Measurements from ENCODE around the gene MTCH1.
A peak's percentile ranks its signal among the peaks of the same experiment; 100 is the strongest.

MTCH1 gene

GRCh38 chr6:36985808-36986703, at the start of gene MTCH1:
Gene MTCH1 (minus strand): TSS chr6:36986196. CDS start chr6:36986173, 23 bp downstream.
- DNase-seq (ENCODE audit: low read depth in 2 of 2) = peak; percentile 79 to 80

- DNase-seq (ENCODE audit: low read depth in 2 of 2) = no peak
These were observed 48.1 kb upstream of the MTCH1 start for GRCh38 chr6:37033819-37034795.

DNA sequence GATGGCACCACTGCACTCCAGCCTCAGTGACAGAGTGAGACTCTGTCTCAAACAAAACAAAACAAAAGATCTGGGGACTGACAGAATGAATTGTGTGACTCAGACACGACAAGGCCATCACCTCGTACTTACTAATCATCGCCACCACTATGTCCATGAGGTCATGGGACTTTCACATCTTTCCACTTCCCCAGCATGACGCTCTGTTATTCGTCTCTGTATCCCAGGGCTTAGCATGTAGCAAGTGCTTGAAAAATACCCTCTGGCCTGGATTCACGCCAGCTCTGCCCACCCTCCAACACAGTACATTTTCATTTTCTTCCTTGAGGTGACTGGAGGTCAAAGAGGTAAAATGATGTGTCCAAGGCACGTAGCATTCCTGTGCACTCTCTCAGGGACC, 47.3 kb upstream of the MTCH1 start:
- DNase-seq (ENCODE audit: low read depth in 2 of 2) = peak in 1 of 2 donors; percentile 52

DNA sequence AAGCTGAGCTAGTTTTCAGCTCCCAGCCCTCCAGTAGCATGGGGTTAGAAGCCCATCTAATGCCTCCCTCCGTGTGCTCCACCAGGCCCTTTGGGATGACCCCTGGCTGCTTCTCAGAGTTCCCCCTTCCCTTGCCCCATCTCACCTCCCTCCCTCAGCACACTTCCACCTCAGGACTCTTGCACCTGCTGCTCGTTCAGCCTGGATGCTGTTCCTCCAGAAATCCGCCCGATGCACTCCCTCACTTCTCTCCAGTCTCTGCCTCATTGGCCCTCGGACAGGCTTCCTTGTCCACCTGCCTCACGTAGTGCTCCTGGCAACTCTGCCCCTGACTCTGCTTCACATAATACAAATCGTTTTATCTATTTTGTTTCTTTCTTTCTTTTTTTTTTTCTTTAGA, 46.2 kb upstream of the MTCH1 start:
- DNase-seq (ENCODE audit: low read depth in 2 of 2) = no peak

DNA sequence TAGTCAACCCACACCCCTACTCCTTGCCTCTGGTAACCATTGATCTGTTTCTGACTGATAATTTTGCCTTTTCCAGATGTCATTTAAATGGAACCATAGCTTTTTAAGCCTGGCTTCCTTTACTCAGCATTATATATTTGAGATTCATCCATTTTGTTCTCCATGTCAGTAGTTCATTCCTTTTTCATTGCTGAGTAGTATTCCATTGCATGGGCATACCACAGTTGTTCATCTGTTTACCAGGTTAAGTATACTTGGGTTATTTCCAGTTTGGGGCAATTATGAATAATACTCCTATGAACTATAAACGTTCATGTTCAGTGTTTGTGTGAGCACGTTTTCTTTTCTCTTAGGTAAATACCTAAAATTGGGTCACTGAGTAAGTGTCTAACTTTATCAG, 44.6 kb upstream of the MTCH1 start:
- no peak for DNase-seq (ENCODE audit: low read depth in 2 of 2)

- DNase-seq (ENCODE audit: low read depth in 2 of 2) = no peak
These were observed 43.4 kb upstream of the MTCH1 start for GRCh38 chr6:37029249-37029971.

DNA sequence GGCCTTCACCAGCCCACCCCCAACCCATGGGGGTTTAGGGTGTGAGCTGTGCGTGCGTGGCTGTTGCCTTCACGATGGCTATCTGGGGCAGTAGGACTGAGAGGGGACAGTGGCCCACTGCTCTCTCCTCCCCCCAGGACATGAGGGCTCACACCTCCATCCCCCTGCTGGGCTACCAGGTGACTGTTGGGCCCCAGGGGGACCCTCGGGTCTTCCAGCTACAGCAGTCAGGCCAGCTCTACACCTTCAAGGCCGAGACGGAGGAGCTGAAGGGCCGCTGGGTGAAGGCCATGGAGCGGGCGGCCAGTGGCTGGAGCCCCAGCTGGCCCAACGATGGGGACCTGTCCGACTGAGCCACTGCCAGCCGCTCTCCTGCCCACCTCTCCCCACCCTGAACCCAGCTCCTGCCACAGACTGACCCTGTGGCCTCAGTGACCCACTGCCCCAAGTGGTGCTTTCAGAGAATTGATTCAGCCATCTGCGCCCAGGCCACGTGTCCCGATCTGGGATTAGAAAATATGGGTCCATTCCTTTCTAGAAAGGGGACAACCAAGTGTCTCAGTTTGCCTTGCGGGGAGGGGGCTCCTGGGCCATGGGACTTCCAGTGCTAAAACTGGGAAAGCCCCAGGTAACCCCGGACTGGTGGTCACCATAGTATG, 41.9 kb upstream of the MTCH1 start:
- no peak for DNase-seq (ENCODE audit: low read depth in 2 of 2)

DNA sequence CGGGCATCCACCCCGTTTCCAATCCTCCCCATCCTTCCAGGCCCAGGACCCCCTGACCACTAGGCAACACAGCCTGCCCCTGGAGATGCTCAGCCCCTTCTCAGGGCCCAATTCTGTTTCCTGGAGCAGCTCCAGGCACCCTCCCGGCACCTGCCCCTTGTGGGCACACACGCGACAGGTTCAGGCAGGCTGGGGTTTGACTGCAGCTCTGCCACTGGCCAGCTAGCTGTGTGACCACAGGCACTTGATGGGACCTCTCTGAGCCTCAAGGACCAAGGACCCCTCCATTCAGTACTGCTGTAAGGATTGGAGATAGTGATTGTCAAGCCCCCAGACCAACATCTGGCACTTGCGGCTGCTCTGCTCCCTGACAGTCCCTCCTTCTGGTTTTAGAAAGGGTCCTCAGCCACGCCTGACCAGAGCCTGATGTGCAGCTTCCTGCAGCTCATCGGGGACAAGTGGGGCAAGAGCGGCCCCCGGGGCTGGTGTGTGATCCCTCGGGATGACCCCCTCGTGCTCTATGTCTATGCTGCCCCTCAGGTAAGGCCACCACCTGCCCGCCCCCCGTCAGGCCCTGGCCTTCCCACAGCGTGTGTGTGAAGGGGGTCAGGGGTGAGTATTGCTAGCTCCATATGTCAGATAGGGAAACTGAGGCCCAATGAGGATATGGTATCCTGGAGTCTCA, 41.2 kb upstream of the MTCH1 start:
- DNase-seq (ENCODE audit: low read depth in 2 of 2) = no peak

GRCh38 chr6:37025621-37026466, 39.8 kb upstream of the MTCH1 start:
- no peak for DNase-seq (ENCODE audit: low read depth in 2 of 2)

- peak; percentile 45 to 56 for DNase-seq (ENCODE audit: low read depth in 2 of 2)
These were observed 38.8 kb upstream of the MTCH1 start for GRCh38 chr6:37024656-37025337.

DNA sequence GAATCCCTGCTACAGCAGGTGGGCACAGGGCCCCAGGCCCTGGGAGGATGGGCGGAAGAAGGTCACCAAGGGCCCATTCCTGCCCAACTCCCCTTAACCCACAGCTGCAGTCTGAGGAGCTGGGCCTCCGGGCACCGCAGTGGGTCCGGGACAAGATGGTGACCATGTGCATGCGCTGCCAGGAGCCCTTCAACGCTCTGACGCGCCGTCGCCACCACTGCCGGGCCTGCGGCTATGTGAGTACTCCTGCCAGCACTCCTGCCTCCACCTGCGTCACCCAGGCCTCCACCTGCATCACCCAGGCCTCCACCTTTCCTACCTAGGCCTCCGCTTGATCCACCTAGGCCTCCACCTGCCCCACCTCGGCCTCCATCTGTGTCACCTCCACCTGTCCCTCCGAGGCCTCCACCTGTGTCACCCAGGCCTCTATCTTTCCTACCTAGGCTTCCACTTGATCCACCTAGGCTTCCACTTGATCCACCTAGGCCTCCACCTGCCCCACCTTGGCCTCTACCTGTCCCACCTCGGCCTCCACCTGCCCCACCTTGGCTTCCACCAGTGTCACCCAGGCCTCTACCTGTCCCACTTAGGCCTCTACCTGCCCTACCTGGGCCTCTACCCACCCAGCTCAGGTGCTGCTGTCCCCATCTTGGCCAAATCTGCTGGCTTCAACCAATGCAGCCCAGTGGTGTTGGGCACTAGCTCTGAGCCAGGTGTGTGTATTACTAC, 36.3 kb upstream of the MTCH1 start:
- no peak for DNase-seq (ENCODE audit: low read depth in 2 of 2)

DNA sequence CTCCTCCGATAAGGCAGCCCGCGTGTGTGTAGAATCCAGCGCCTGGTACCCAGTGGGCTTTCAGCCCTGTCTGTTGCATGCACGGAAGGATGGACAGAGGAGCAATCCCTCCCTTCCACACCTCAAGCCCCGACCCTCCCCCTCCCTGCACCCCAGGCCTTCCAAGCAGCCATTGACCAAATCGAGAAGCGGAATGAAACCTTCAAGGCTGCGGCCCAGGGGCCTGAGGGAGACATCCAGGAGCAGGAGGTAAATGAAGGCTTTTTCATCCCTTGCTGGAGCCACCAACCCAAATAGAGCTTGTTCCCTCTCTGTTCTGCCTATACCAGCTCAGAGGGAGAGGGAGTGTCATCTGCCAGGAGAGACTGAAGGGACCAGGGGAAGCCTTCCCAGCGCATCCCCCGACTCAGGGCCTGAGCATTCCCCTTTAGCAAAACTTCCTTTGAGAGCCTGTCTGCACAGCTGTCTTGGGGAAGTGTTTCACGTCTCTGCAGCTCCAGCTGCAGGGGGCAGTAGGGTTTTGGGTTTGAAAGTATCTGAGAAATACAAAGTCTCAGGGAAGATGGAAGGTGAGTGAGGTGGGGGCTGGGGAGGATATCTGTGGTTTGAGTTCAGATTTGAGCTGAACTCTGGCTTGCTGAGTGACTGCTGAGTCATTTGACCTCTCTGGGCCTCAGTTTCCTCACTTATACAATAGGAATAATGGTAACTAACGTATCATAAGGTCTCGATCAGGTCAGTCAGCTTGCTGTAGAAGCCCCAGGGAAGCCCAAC, 35.5 kb upstream of the MTCH1 start:
- DNase-seq (ENCODE audit: low read depth in 2 of 2) = peak; percentile 41 to 64

DNA sequence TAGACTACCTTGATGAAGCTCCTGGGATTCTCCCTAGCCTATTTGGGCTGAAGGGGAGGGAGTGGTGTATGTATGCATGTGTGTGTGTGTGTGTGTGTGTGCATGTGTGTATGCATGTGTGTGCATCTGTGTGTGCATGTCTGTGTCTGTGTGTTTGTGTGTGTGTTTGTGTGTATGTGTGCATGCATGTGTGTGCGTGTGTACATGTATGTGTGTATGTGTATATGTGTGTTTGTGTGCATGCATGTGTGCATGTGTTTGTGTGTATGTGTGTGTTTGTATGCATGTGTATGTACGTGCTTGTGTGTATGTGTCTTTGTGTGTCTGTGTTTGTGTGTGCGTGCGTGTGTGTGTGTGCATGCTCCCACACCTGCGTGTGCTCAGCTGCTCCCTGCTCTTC, 34.8 kb upstream of the MTCH1 start:
- no peak for DNase-seq (ENCODE audit: low read depth in 2 of 2)

DNA sequence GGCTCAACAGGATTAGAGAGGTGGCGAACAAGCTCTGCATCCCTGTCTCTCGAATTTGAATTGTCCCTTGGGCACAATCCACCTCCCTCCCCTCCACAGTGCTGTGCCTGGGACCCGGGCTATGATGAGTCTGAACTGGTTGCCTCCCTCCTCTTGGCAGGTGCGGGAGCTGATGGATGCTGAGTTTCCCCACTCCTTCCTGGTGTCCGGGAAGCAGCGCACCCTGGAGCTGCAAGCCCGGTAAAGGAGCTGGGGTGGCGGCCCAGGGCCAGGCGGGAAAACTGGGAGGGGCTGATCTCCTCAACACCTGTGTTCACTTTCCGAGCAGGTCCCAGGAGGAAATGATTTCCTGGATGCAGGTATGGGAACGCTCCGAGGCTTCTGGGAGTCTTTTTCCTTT, 34.4 kb upstream of the MTCH1 start:
- no peak for DNase-seq (ENCODE audit: low read depth in 2 of 2)

DNA sequence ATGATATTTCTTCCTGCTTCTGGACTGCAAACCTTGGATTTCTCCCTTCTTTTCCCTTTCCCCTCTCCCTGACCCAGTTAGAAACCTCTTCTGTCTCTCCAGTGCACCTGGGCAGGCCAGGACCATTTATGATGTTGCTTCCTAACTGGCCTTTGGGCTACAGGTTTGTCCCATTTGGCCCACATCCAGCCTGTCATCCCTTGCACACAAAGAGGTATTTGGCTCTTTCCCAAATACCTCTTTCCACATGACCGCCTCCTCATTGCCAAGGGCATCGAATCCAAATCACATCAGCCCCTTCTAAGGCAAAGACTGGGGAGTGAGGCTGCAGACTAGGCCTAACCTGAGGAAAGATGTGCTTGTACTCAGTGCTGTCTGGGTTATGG, 33.1 kb upstream of the MTCH1 start:
- no peak for DNase-seq (ENCODE audit: low read depth in 2 of 2)

DNA sequence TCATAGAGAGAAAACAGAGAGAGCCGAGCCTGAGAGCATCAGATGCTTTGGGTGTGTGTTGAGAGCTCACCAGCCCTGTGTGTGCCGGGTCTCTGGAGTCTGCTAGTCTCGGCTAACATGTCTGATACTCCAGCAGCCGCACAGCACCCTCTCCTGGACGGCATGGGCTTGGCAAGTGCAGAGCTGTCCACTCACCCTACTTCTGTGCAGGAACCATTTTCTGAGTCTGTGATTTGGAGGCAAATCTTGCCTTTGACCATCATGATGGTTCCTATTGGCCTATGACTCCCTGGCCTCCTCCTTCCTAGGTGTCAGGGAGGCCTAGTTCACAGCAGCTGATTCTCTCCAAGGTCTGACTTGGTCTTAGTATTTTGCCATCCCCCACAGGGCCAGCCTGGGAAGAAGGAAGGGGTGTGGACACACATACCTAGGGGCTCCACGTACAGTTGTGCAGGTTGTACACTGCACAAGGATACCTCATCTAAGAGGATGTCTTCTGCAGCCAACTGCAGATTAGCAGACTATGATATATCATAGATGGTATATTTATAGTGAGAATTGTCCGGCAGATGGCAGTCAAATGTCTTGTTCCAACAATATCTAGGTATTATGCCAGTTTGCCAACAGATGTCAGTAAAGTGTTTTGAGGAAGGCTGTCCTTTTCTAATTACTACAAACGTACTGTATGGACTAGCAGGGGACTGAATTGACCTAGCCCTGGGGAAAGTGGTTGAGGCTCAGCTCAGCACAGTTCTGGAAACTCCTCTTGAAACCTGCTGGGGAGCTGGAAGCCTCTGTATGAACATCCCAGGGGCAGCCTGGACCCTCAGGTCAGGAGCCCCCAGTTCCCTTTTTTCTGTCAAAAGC, 32.4 kb upstream of the MTCH1 start:
- peak; percentile 88 to 89 for DNase-seq (ENCODE audit: low read depth in 2 of 2)

Data from stimulated activated CD4-positive, alpha-beta T cell treated with anti-CD3 and anti-CD28 coated beads, Interleukin-4, amount 100 ng/mL, for 48 hours (primary cell).